A204.1 (cell line): ENCODE data around the gene HSD11B1L.
"Not testable (repeated sequence)": the region's sequence is repeated elsewhere in the genome, so short reads cannot be mapped to it uniquely, and the experiment has no call there.

Source experiments
- FAIRE-seq: peaks from 2 replicates; lab custom pipeline; 2012; peaks lifted over from hg19 to GRCh38; lab: Jason Lieb, UNC

HSD11B1L gene

GRCh38 chr19:5700455-5701092 is 19.7 kb downstream of the HSD11B1L start:
- no peak for FAIRE-seq

GRCh38 chr19:5702053-5702410 is 21.2 kb downstream of the HSD11B1L start:
- FAIRE-seq = not testable (repeated sequence)

- FAIRE-seq = no peak
Observed at GRCh38 chr19:5703819-5704818, 23.3 kb downstream of the HSD11B1L start.

- FAIRE-seq = no peak
Observed at GRCh38 chr19:5705552-5705951, 24.7 kb downstream of the HSD11B1L start.

- no peak for FAIRE-seq
Observed at GRCh38 chr19:5706876-5707573, 26.2 kb downstream of the HSD11B1L start.

- FAIRE-seq = no peak
Observed at GRCh38 chr19:5707576-5708575, 27.0 kb downstream of the HSD11B1L start.

- no peak for FAIRE-seq
Observed at GRCh38 chr19:5711025-5711424, 30.2 kb downstream of the HSD11B1L start.

GRCh38 chr19:5711713-5712161 is 30.9 kb downstream of the HSD11B1L start:
- no peak for FAIRE-seq

GRCh38 chr19:5713228-5713627 is 32.4 kb downstream of the HSD11B1L start:
- no peak for FAIRE-seq

GRCh38 chr19:5714816-5715215 is 34.0 kb downstream of the HSD11B1L start:
- FAIRE-seq = no peak

- FAIRE-seq = no peak
Observed at GRCh38 chr19:5717215-5717935, 36.5 kb downstream of the HSD11B1L start.

GRCh38 chr19:5718037-5718578 is 37.3 kb downstream of the HSD11B1L start:
- no peak for FAIRE-seq

GRCh38 chr19:5718579-5719273 is 37.9 kb downstream of the HSD11B1L start:
- no peak for FAIRE-seq

- FAIRE-seq = no peak
Observed at GRCh38 chr19:5719274-5719960, 38.6 kb downstream of the HSD11B1L start.

GRCh38 chr19:5719961-5720790 is 39.3 kb downstream of the HSD11B1L start, which contains the start of the genes CATSPERD and LONP1:
TSS of gene CATSPERD (plus strand) at chr19:5720637. CDS start at chr19:5720738, 101 bp downstream.
TSS of gene LONP1 (minus strand) at chr19:5720146. CDS start at chr19:5720132, 14 bp downstream.
- peak; percentile 97 for FAIRE-seq

GRCh38 chr19:5727453-5728050 is 46.7 kb downstream of the HSD11B1L start:
- FAIRE-seq = no peak

GRCh38 chr19:5733172-5733571 is 52.3 kb downstream of the HSD11B1L start:
- not testable (repeated sequence) for FAIRE-seq
